Measurements from ENCODE around the gene CASP9.

- no peak for TF ChIP-seq CTCF (IDR thresholded peaks at IDR 0.05 in 2 of 3, conservative IDR thresholded peaks at IDR 0.05 in 1 of 3; ENCODE audit: control insufficient read depth in 2 of 3, extremely low read depth in 1 of 3, insufficient read depth in 1 of 3, low read depth in 3 of 3, low read length in 3 of 3)
- TF ChIP-seq FOXK2 (IDR thresholded peaks at IDR 0.05) = no peak
Observed at GRCh38 chr1:15455522-15455921, 68.5 kb downstream of the CASP9 start.

Data from GM12878 (cell line).